ENCODE results near the gene LCN1. TPM values are rescaled to one million over a fixed set of nuclear protein-coding genes. Genes with fewer than 3 reads are reported as not detected.

LCN1 gene
- total and polyA plus RNA-seq, 2 experiments from 2014 or later: 0.27 TPM; not detected in 1

DNA sequence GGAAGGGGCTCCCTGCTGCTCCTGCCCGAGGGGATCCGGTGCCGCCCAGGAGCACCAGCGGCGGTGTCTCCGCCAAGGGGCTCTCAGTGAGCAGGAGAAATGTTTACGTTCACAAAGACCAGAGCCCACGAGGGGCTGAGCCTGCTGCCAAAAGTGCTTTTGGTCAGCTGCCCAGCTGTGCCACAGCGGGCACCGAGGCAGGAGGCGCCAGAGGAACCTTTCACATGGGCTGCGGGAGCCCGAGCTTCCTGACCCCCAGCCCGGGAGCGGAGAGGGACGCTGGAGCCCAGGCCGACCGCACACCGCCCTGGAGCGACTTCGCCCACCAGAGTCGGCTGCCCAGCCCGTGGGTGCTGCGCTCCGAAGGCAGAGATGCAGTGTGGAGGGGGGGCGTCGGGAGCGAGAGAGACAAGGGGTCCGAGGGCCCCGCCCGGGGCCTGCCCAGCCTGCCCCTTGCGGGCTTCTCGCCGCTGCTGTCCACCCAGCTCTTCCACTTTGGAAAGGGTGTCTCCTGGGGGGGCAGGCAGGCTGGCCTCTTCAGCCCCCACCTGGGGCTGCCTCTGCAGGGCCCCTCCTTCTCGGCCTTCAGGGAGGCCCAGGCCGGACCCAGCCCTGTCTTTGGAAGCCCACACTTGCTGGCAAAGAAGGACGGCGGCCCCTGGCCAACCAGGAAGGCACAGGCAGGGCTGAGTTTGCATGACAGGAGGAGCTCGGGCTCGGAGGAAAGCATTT lies 33.8 kb upstream of the LCN1 start:
- H3K27ac Mint-ChIP-seq: no peak overlapping the region
- H4K20me1 ChIP-seq (replicated peaks; ENCODE audit: insufficient read depth): 0 out of 2 replicates have a peak, but pooled peaks cover 4% of the 10 kb centered on the region
- peaks cover 5% of the 10 kb centered on the region for H3K79me2 ChIP-seq (replicated peaks; ENCODE audit: insufficient read depth)
- no peak for DNase-seq (ENCODE audit: low spot score)
- ATAC-seq: no peak
- H3K27ac ChIP-seq (ENCODE audit: low read depth): no peak overlapping the region
- H3K27me3 Mint-ChIP-seq (ENCODE audit: insufficient read depth, low read depth, poor library complexity): peaks cover 2% of the 10 kb centered on the region
- no peaks in the 10 kb centered on the region for H3F3A ChIP-seq (replicated peaks; ENCODE audit: low read depth)
- H3K9me2 ChIP-seq (ENCODE audit: insufficient read depth): no peaks in the 10 kb centered on the region
- no peak overlapping the region for H3K4me2 ChIP-seq
- no peak overlapping the region for H2AFZ ChIP-seq
- TF ChIP-seq ZNF114 (CRISPR knock-in tag; IDR thresholded peaks at IDR 0.05) (no peak), STAT1 (IDR thresholded peaks at IDR 0.05; ENCODE audit: unreplicated experiment) (no peak), NANOG (IDR thresholded peaks at IDR 0.05; ENCODE audit: borderline replicate concordance) (no peak), CREB1 (CRISPR knock-in tag; IDR thresholded peaks at IDR 0.05; ENCODE audit: low read depth) (no peak), JUNB (IDR thresholded peaks at IDR 0.05; ENCODE audit: unreplicated experiment) (no peak), ZNF331 (CRISPR knock-in tag; IDR thresholded peaks at IDR 0.05; ENCODE audit: low read depth) (no peak), POLR2AphosphoS5 (IDR thresholded peaks at IDR 0.05; ENCODE audit: low read depth) (no peak), ETS1 (IDR thresholded peaks at IDR 0.05) (no peak), EZH2phosphoT487 (IDR thresholded peaks at IDR 0.05; ENCODE audit: unreplicated experiment) (no peak), ZNF462 (CRISPR knock-in tag; IDR thresholded peaks at IDR 0.05) (no peak), EZH2 (IDR thresholded peaks at IDR 0.05; ENCODE audit: low read depth, unreplicated experiment) (no peak), CTCF (conservative IDR thresholded peaks at IDR 0.05; ENCODE audit: low read depth in 2 of 2) (no peak)
- TF ChIP-seq, protein P1, sequence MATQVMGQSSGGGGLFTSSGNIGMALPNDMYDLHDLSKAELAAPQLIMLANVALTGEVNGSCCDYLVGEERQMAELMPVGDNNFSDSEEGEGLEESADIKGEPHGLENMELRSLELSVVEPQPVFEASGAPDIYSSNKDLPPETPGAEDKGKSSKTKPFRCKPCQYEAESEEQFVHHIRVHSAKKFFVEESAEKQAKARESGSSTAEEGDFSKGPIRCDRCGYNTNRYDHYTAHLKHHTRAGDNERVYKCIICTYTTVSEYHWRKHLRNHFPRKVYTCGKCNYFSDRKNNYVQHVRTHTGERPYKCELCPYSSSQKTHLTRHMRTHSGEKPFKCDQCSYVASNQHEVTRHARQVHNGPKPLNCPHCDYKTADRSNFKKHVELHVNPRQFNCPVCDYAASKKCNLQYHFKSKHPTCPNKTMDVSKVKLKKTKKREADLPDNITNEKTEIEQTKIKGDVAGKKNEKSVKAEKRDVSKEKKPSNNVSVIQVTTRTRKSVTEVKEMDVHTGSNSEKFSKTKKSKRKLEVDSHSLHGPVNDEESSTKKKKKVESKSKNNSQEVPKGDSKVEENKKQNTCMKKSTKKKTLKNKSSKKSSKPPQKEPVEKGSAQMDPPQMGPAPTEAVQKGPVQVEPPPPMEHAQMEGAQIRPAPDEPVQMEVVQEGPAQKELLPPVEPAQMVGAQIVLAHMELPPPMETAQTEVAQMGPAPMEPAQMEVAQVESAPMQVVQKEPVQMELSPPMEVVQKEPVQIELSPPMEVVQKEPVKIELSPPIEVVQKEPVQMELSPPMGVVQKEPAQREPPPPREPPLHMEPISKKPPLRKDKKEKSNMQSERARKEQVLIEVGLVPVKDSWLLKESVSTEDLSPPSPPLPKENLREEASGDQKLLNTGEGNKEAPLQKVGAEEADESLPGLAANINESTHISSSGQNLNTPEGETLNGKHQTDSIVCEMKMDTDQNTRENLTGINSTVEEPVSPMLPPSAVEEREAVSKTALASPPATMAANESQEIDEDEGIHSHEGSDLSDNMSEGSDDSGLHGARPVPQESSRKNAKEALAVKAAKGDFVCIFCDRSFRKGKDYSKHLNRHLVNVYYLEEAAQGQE (IDR thresholded peaks at IDR 0.05; ENCODE audit: unreplicated experiment): no peak
- H3K4me1 Mint-ChIP-seq: peaks cover 2% of the 10 kb centered on the region
- H3K4me1 ChIP-seq (ENCODE audit: insufficient read depth): no peaks in the 10 kb centered on the region
- no peak overlapping the region for H3K4me3 Mint-ChIP-seq
- no peaks in the 10 kb centered on the region for H3K27me3 ChIP-seq (ENCODE audit: insufficient read depth)
- H3K36me3 Mint-ChIP-seq (ENCODE audit: low read depth): peaks cover 44% of the 10 kb centered on the region
- H3K9me3 Mint-ChIP-seq: no peaks in the 10 kb centered on the region
- no peak overlapping the region for H3K4me3 ChIP-seq
- peaks cover 7% of the 10 kb centered on the region; the same call in 1 of the 2 replicates for H3K36me3 ChIP-seq (ENCODE audit: insufficient read depth)

Data from GM23338 (cell line).